Inflammatory macrophage treated with lipopolysaccharide for 1 hour (primary cell): ENCODE data around the gene RFFL.

Source experiments
- DNase-seq, 2 donors: peaks; one replicate each; pipeline ENCODE4 v3.0.0-alpha.2; 2020 to 2022

Gene RFFL

DNA sequence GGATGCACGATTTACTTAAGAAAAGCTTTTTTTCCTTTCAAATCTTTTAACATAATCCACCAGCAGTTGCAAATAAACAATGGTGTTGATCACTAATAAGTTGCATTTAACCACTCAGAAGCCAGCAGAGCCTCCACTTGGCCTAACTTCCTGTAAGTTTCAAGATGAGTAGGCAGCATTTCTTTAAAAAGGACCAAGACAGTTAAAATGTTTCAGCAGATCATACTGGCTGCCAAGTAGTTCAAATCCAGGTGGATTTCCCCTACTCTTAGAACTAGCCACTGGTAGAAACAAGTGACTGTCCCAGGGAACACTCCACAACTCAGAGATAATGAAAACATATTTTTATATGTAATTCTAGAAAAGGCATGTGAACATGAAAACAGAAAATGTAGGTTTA lies 17.0 kb upstream of the RFFL start:
- DNase-seq = peak; percentile 51 to 70

- DNase-seq = peak; percentile 44 to 85
These were observed 16.3 kb upstream of the RFFL start for GRCh38 chr17:35079547-35080423.

- no peak for DNase-seq
These were observed 13.4 kb upstream of the RFFL start for GRCh38 chr17:35076874-35077273.

DNA sequence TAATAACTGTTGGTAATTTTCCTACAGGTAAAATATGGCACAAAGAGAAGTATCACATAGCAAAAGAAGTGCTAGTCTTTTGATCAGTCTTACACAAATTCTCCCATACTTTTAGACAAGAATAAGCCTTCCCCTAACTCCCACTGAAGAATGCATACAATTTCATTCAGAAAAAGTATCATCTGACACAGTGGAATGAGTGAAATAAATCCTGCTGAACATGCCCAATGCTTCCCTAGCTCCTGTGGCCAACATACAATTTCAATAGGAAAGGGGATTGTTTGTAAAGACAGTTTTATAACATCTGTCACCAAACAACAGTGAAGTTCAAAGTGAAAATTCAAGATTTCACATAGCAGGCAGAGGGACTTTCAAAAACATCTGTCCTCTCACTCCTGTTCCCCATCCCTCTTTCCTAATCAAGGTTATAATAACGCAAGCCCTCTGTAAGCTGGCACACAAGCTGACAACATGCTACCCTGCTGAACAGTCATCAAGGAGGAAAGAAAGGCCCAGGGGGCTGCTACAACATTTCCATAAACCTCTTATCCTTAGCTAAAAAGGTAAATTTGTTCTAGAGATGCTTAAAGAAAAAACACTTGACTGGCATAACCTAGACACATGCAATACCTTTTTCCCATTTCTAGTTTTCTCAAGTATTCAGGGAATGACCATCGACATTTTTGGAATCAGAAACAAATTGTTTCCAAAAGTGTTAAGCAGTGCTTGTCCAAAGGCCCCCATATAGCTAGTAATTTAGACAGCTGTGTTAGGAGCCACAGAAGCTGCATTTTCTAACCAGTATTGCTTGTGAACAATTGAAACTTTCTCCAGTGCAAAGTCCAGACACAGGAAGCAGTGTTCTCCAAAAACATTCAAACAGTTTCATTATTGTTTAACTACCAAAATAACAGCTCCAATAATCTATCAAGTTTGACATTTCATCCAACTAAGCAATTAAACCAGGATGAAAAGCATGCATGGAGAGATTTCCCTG lies 11.5 kb upstream of the RFFL start:
- no peak for DNase-seq

GRCh38 chr17:35073991-35074627 lies 10.6 kb upstream of the RFFL start:
- no peak for DNase-seq

DNA sequence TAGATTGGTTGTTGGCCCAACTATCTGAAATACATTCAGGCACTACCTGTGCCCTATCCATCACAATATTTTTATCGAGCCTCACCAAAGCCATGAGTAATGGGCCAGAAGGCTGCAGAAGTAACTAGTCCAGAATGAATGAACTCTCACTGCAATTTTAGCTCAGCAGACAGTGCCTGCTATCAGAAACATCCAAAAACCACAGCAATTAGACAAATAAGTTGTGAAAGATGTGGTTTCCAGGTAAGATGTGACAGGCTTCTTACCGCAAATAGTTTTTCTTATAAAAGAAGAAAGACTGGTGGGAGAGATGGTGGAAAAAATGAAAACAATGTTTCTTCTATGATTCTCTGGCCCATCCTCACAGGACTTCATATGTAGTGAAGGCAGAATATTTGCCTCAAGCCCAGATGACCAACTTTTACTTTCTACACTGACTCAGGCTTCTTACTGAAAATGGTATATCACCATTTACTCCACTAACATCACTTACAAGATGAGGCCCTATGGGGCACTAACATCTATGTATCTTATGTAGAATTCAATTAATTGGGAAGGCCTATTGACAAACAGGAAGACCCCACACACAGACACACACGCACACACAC lies 9.8 kb upstream of the RFFL start:
- DNase-seq = no peak

DNA sequence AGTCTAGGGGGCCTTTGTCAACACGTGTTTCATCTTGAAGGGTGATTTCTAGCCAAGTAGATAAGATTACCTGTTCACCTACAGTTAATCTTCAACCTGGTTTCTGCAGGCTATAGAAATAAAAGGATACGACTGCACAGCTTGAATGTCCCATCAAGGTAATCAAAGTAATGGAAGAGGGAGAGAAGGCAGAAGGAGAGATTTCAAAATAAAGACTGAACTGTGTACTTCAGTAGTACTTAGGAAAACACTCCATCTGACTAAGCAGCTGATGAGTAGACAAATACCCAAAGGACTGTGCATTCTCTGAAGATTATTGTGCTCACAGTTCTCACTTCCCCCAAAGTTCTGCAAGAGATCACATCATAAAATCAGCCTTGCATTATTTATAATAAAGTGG lies 5.8 kb upstream of the RFFL start:
- peak; percentile 37 to 62 for DNase-seq

GRCh38 chr17:35068249-35068648 lies 4.7 kb upstream of the RFFL start:
- no peak for DNase-seq

GRCh38 chr17:35065880-35066279 lies 2.4 kb upstream of the RFFL start:
- DNase-seq = no peak

- DNase-seq = no peak
These were observed 1.2 kb upstream of the RFFL start for GRCh38 chr17:35064516-35065215.

DNA sequence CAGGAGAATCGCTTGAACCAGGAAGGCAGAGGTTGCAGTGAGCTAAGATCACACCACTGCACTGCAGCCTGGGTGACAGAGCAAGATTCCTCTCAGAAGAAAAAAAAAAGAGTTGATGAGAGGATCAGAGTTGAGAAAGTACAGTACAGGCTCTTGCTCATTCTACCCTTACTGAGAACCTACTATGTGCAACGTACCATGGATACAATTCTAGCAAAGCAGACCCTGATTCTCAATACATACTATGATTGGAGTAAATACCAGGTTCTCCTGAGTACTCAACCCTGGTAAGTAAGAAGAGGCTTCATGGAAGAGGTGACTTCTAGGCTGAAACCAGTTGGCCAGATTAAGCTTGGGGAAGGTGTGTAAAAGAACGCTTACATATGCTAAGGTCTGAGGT lies 1.2 kb downstream of the RFFL start:
- DNase-seq = no peak

DNA sequence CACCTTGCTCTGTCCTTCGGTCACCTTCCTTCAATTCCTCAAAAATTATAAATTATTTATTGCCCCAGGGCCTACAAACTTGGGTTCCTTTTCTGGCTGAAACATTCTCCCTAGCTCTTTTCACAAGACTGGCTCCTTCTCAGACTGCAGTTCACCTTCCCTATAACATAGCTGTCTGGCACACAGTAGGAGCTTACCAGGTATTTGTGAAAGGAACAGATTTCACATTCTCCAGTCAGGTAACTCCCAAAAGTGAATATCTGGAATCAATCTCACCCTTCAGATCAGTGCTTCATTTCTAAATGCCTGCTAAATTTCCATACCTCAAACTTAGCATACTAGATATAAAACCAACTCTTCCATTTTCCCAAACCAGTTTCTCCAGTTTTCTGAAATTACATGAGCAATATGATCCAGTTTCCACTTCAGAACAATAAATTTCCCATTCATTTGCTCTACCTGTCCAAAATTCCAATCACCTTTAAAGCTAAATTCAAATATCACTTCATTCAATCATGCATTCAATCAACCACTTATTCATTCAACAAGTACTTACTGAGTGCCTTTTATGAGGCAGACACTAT lies 6.1 kb downstream of the RFFL start:
- no peak for DNase-seq

DNA sequence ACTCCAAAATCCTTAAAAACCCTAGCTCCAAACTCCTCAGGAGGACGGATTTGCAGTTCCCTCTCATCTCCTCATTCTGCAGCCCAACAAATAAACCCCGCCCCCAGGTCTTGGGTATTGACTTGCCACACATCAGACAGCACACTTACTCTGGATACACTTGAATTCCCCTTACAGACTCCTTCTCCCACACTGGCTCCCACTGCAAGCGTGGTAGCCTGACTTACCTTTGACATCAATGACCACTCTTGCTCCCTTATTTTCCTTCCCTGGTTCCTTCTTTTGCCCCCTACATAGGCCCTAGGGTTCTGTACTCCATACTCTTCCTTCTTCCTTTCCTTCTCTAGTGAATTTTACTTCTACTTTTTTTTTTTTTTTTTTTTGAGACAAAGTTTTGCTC lies 7.5 kb downstream of the RFFL start:
- peak; percentile 64 to 96 for DNase-seq

DNA sequence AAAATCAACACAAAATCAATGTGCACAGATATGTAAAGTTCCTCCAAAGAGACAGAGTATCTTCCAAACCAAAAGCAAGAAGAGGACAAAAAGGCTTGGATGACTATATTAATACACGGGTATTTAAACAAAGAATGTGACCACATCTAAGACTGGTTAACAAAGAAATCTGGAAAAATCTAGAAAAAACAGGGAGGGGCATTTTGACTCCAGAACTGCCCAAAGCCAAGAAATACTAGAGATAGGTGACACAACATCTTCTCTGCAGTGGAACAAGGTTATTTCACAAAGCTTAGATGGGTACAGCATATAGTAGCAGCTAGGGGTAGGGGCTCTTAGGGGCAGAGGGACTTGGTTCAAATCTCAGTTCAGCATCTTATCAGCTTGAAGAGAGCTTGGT lies 10.3 kb downstream of the RFFL start:
- DNase-seq = no peak

- DNase-seq = no peak
These were observed 10.7 kb downstream of the RFFL start for GRCh38 chr17:35052780-35053179.

- DNase-seq = peak; percentile 66 to 85
These were observed 11.3 kb downstream of the RFFL start for GRCh38 chr17:35052241-35052610.

DNA sequence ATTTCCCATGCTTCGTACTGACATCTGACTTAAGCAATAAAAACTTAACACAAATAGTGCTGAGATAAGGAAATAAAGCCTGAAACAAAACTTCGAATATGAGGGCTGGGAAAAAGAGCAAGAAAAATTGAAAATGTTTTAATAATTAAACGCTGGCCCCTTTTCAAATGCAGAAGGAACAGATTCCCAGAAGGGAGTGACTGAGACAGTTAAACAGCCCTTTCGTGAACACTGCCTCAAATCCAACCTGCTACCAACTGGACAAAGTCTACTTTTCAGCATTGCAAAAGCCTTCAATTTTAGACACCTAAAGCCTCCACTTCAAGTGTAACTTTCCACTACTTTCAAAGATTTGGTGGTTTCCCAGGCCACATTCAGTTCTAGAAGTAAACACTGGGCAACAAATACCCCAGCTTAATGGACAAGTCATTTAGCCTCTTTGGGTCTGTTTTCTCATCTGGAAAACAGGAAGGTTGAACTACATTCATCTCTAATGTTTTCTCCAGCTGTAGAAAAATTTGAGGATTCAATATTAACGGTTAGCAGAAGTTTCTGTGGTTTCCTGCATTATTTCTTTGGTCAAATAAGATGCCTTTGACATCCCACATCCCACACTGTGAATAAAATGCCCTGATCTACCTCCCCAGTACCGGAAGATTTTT lies 11.8 kb downstream of the RFFL start:
- DNase-seq = peak; percentile 35 to 39

DNA sequence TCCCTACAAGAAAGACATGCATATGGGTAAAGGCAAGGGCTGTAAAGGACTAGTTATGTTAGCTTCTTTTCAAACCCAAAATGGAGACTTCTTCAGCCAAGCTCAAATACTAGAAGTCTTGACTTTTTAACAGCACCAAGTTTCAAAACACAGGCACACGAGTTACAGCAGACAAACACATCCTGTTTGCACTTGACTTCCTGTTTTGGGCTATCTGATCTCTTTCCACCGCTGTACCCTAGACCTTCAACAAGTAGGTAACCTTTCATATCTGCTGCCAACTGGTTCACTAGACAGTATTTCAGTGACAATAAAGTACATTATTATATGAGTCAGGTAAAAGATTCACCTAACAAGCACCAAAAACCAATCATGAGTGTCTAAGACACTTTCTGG lies 12.3 kb downstream of the RFFL start:
- DNase-seq = peak; percentile 63 to 79

GRCh38 chr17:35050170-35050569 lies 13.3 kb downstream of the RFFL start:
- DNase-seq = no peak

- no peak for DNase-seq
These were observed 14.7 kb downstream of the RFFL start for GRCh38 chr17:35048685-35049379.
